Activated CD8-positive, alpha-beta T cell treated with anti-CD3 and anti-CD28 coated beads for 36 hours (primary cell): ENCODE results near the gene PHPT1. TPM values are rescaled to one million over a fixed set of nuclear protein-coding genes. Genes with fewer than 3 reads are reported as not detected.

ENCODE experiments used
- ATAC-seq: fragments of 200-7000 bp; cut with Tn5 transposase; one replicate; pipeline ENCODE4 v1.10.0; 2021; ENCODE audit warnings: mild to moderate bottlenecking, moderate library complexity
- CTCF ChIA-PET: fragments of 350-600 bp; sonication (Branson Sonifier 250); formaldehyde crosslinking; loops from one replicate; lab custom pipeline; 2021; ENCODE audit warnings: antibody characterized with exemption; lab: Charles Lee
- POLR2A ChIA-PET: fragments of 350-600 bp; sonication (Branson Sonifier 250); formaldehyde crosslinking; loops from one replicate; lab custom pipeline; 2021; ENCODE audit warnings: antibody characterized with exemption; lab: Charles Lee
- DNase-seq: peaks from one replicate; pipeline ENCODE4 v3.0.0-alpha.2; 2020
- H3K27ac Mint-ChIP-seq: one replicate; pipeline ENCODE4 v1.8.0; 2021; ENCODE audit warnings: mild to moderate bottlenecking, mixed read lengths
- H3K27me3 Mint-ChIP-seq: one replicate; pipeline ENCODE4 v1.8.0; 2021; ENCODE audit warnings: mixed read lengths
- H3K36me3 Mint-ChIP-seq: one replicate; pipeline ENCODE4 v1.8.0; 2021; ENCODE audit warnings: low read depth, mixed read lengths
- H3K4me1 Mint-ChIP-seq: one replicate; pipeline ENCODE4 v1.8.0; 2021; ENCODE audit warnings: low read depth, mixed read lengths
- H3K4me3 Mint-ChIP-seq: one replicate; pipeline ENCODE4 v1.8.0; 2021; ENCODE audit warnings: mild to moderate bottlenecking, moderate library complexity, mixed read lengths
- H3K9me3 Mint-ChIP-seq: one replicate; pipeline ENCODE4 v1.8.0; 2021; ENCODE audit warnings: mixed read lengths
- intact Hi-C: fragments of 100-400 bp; cut with micrococcal nuclease; formaldehyde crosslinking; loops from one replicate; pipeline ENCODE4 v1.10.0; 2022
- total RNA-seq, 2 experiments: library from RNA; stranded (reverse); gene quantifications; one replicate each; pipeline ENCODE4 v1.2.3, GENCODE V29; 2021
- TF ChIP-seq, protein P1 (sequence below): fragments of 200-600 bp; IDR thresholded peaks from one replicate; pipeline ENCODE4 v1.8.0; 2022; ENCODE audit warnings: antibody characterized with exemption, mild to moderate bottlenecking

Gene PHPT1
- total RNA-seq, 2 experiments from 2014 or later, result 123 to 124 TPM

DNA sequence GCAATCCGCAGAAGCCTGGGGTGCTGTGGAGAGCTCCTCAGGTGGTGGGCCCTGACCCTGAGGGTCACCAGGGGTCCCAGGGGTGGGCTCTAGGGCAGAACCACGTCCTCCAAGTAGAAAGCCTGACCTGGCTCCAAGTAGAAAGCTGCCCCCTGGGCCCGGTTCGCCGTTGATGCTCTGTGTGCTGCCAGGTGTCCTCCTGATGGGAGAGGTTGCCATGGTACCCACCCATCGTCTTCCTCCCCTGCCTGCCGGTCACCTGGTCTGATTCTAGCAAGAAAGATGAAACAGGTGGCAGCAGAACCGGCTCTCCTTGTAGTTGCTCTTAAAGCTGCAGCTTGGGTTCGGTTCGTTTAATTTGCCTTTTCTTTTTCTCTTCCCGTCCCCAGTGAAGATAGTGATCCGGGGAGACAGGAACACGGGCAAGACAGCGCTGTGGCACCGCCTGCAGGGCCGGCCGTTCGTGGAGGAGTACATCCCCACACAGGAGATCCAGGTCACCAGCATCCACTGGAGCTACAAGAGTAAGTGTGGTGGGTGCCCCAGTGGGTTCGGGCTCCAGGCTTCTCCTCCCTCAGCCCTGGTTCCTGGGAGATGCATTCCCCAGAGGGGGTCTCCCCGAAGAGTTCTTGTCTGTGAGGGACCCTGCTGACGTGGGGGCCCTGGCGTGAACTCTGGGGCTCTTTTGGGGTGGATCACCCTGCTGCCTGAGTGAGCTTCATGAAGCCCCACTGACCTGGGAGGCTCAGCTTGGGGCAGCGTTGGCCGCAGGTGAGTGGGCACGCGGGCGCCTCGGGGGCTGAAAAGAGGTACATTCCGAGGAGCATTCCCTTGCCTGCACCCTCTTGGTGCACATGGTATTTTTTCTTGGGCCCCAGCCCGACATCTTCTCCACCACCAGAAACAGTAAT lies 25.8 kb upstream of the PHPT1 start:
- Mint-ChIP-seq H3K4me1 (peaks cover 5% of the 10 kb centered on the region), H3K9me3 (no peaks in the 10 kb centered on the region), H3K27me3 (no peaks in the 10 kb centered on the region), H3K4me3 (no peak overlapping the region), H3K27ac (no peak overlapping the region), H3K36me3 (peaks cover 5% of the 10 kb centered on the region)
- TF ChIP-seq, protein P1, sequence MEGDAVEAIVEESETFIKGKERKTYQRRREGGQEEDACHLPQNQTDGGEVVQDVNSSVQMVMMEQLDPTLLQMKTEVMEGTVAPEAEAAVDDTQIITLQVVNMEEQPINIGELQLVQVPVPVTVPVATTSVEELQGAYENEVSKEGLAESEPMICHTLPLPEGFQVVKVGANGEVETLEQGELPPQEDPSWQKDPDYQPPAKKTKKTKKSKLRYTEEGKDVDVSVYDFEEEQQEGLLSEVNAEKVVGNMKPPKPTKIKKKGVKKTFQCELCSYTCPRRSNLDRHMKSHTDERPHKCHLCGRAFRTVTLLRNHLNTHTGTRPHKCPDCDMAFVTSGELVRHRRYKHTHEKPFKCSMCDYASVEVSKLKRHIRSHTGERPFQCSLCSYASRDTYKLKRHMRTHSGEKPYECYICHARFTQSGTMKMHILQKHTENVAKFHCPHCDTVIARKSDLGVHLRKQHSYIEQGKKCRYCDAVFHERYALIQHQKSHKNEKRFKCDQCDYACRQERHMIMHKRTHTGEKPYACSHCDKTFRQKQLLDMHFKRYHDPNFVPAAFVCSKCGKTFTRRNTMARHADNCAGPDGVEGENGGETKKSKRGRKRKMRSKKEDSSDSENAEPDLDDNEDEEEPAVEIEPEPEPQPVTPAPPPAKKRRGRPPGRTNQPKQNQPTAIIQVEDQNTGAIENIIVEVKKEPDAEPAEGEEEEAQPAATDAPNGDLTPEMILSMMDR, result no peak
- DNase-seq (no peak), ATAC-seq (no peak)
- POLR2A ChIA-PET, result interaction anchor here (0.8 to 1.2 kb wide), 3 partner anchors 13 to 121 kb away, joined by 3 to 4 read pairs (median 3); partner anchors contain the start of gene FBXW5
- CTCF ChIA-PET, result interaction anchor here (0.7 to 2.7 kb wide), 3 partner anchors 10 to 19 kb away, joined by 3 to 8 read pairs (median 5); partner anchors contain the start of gene AJM1
- intact Hi-C loops, result no loop called here

DNA sequence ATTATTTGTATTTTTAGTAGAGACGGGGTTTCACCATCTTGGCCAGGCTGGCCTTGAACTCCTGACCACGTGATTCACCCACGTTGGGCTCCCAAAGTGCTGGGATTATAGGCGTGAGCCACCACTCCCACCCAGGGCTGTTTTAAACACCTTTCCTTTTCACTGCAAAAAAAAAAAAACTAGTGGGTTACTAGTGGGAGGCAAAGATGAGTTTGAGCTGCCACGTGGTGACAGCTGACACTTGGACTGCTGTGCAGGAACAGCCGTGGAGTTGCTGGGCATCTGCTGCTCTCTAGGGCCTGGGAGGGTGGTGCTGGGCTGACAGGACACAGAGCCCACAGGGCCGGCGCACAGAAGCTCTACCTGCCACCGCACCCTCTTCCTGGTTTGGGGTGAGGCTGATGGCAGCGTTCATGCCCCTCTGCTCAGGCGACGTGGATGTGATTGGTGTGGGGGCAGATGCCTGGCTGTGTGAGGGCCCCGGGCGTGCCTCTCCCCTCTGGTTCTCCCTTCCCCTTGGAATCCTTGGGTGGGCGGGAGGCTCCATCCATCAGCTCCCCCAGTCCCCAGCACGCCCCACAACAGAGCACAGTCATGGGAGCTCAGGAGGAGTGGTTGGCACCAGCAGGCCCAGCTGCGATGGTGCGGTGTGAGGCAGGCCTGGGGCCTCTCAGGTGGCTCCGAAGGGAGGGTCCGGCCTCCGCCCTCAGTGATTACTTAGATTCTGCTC lies 24.5 kb upstream of the PHPT1 start:
- ATAC-seq, result no peak
- Mint-ChIP-seq H3K9me3 (no peaks in the 10 kb centered on the region), H3K27me3 (no peaks in the 10 kb centered on the region), H3K4me3 (no peak overlapping the region), H3K27ac (no peak overlapping the region), H3K36me3 (peaks cover 6% of the 10 kb centered on the region), H3K4me1 (peaks cover 5% of the 10 kb centered on the region)
- POLR2A ChIA-PET, result interaction anchor here (0.6 to 1.2 kb wide), 2 partner anchors 120 to 247 kb away, joined by 4 read pairs; partner anchors contain the start of gene FBXW5
- intact Hi-C loops, result no loop called here
- no peak for DNase-seq
- CTCF ChIA-PET, result interaction anchor here (2.7 kb wide), 1 partner anchor 17 kb away, joined by 8 read pairs; the partner anchor contains the start of gene AJM1
- TF ChIP-seq, protein P1, result no peak

DNA sequence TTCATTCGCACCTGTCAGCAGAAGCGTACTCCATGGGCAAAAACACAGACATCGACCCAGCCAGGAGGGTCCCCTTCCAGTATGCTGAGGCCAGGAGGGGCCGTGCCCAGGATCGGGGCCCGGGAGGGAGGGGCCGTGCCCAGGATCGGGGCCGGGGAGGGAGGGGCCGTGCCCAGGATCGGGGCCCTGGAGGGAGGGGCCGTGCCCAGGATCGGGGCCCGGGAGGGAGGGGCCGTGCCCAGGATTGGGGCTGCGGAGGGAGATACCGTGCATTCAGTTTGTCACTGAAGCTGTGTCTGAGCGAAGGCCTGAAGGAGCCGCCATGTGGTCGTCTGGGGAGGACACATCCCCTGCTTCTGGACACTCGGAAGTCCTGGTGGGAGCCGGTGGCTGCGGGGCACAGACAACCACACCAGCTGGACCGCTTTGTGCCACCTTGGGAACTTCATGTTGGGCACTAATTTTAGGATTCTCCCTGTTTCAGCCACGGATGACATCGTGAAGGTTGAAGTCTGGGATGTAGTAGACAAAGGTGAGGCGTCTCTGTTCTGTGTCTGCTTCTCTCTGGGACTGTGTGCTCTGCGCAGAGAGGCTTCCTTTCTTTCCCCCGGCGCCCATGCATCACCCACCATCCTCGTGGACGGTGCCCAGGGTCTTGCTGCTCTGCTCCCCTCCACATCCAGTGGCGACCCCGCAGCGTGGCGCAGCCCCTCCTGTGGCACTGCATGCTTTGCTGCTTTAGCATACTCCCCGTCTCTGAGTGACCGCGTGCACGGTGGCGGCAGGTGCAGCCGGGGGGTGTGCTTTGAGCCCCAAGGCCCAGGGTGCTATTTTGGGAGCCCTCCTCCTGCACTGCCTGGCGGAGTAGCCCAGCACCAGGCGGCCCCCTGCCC lies 23.7 kb upstream of the PHPT1 start:
- no peaks in the 10 kb centered on the region for H3K27me3 Mint-ChIP-seq

DNA sequence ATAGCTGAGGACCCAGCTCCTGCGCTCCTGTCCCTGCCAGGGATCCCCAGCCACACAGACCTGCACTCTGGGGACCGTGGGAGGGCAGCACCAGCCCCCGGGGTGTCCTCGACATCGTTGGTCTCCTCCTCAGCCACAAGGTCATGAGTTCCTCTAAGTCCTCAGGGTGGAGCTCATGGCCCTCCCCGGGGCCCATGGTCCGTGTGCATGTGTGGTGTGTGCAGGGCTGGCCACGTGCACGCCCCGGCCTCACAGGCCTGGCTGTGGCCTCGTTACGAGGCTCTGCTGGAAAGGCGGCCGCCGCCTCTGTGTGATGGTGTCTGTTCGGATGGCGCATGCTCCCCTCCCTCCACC lies 23.0 kb upstream of the PHPT1 start:
- Mint-ChIP-seq H3K36me3 (peaks cover 6% of the 10 kb centered on the region), H3K4me3 (no peak overlapping the region), H3K9me3 (no peaks in the 10 kb centered on the region), H3K4me1 (no peaks in the 10 kb centered on the region), H3K27me3 (no peaks in the 10 kb centered on the region), H3K27ac (no peak overlapping the region)
- no peak for ATAC-seq
- CTCF ChIA-PET, result interaction anchor here (0.6 kb wide), 1 partner anchor 17 kb away, joined by 3 read pairs; the partner anchor contains the start of gene AJM1
- TF ChIP-seq, protein P1, result no peak
- POLR2A ChIA-PET, result interaction anchor here (1.5 kb wide), 1 partner anchor 9 kb away, joined by 3 read pairs; no protein-coding TSS in a partner anchor
- intact Hi-C loops, result no loop called here
- no peak for DNase-seq

More for the DNA sequence above, 23.7 kb upstream of the PHPT1 start:
- peaks cover 5% of the 10 kb centered on the region for H3K4me1 Mint-ChIP-seq
- peaks cover 6% of the 10 kb centered on the region for H3K36me3 Mint-ChIP-seq
- H3K27ac Mint-ChIP-seq, result no peak overlapping the region
- intact Hi-C loops, result no loop called here
- H3K9me3 Mint-ChIP-seq, result no peaks in the 10 kb centered on the region
- POLR2A ChIA-PET, result interaction anchor here (1.5 kb wide), 1 partner anchor 8 kb away, joined by 3 read pairs; no protein-coding TSS in a partner anchor
- DNase-seq, result no peak
- TF ChIP-seq, protein P1, result no peak
- CTCF ChIA-PET, result no interaction called here
- ATAC-seq, result no peak
- H3K4me3 Mint-ChIP-seq, result no peak overlapping the region
